ENCODE measurements around the gene FBXO31.

The FBXO31 gene, protein sequence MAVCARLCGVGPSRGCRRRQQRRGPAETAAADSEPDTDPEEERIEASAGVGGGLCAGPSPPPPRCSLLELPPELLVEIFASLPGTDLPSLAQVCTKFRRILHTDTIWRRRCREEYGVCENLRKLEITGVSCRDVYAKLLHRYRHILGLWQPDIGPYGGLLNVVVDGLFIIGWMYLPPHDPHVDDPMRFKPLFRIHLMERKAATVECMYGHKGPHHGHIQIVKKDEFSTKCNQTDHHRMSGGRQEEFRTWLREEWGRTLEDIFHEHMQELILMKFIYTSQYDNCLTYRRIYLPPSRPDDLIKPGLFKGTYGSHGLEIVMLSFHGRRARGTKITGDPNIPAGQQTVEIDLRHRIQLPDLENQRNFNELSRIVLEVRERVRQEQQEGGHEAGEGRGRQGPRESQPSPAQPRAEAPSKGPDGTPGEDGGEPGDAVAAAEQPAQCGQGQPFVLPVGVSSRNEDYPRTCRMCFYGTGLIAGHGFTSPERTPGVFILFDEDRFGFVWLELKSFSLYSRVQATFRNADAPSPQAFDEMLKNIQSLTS

DNA sequence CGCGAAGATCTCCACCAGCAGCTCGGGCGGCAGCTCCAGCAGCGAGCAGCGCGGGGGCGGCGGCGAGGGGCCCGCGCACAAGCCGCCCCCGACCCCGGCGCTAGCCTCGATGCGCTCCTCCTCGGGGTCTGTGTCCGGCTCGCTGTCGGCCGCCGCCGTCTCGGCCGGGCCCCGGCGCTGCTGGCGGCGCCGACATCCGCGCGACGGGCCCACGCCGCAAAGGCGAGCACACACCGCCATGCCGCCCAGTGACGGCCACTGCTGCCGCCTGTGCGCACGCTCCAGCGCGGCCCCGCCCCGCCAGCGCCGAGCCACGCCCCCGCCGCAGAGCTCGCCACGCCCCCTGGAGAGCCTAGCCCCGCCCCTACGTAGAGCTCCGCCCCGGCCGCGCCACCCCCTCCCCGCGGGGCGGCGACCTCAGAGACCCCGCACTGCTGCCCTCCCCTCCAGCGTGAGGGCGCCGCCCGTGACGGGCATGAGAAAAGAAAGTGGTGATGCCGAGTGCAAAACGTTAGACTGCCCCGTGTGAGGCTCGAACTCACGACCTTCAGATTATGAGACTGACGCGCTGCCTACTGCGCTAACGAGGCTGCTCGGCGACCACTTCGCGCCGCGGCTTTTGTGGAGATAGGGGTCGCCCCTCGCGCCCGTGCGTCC is at the start of gene FBXO31:
TSS of gene FBXO31 (minus strand) at position 272 of the 657 bp plus-strand sequence. CDS start at position 240, 32 bp downstream.
- DNase-seq = peak; percentile 57

DNA sequence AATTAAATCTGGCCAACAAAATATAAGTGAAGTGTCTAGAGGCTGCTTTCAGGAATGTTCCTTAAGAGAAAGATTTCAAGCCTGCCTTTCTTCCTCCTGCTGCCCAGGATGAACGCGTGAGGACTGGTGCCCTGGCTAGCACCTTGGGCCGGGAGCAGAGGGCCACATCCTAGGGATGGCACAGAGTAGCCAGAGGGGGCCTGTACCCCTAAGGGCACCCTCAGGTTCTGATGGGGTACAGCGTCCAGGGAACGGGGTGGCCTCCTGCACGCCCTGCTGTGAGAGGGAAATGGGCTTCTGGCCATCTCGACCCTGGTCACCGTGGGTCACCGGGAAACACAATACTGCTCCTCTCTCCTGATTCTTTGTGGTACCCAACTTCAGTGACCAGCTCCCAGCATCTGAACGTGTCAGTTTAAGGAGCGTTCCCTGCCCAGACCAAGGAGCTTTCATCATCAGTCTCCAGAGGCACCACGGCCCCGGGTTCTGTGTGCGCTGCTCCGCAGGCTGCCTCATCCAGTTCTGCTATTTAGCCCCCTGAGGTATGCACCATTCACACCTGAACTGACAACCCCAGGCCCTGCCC is 48.8 kb upstream of the FBXO31 start:
- DNase-seq = no peak

DNA sequence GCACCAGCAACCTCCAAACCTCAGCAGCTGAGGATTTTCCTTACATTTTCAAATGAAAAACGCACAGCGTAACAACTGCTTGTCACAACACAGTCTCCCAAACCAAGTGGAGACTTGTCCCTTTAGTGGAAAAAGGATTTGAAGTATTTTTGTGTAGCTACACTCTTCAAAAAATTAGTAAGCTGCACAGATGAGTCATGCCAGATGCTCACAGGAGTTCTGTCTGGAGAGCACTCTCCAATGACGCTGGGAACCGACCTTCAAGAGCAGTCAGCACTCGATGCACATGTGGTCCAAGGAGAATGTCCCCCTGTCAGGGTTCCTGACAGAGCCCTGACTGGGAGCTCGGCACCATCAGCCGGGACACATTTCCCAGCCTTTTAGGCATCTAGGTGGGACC is 48.4 kb upstream of the FBXO31 start:
- DNase-seq = no peak

DNA sequence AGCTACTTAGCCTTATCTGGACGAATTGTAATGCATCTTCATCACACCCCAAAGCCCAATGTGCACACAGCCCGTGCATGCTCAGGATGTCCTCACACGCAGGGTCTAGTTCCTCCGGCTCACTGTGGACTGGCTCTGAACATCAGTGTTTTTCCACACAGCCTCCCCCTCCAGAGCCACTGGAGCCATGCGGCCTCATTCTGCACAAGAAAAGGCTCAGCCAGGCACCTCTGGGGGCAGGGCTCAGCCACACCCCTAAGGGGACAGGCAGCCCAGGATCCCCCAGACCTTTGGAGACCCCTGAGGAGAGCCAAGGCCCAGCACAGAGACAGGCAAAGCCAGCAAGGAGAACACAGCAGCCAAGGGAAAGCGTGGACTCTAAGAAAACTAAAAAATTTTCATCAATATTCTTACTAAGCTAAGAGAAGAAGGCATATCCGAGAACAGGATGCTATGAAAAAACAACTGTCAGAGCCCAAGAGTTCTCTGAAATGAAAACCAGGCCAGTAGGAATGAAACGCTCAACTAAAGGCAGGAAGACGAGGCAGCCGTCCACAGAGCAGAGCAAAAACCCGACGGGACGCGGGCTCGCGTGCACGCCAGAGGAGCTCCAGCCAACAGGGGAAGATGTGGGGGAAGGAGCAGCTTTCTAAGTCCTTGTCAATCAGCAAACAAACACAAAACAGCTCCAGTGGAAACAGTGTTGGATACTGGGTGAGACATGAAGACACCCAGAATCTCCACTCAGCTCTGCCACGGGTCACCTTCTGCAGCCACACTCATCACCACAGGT is 43.0 kb upstream of the FBXO31 start:
- DNase-seq = no peak

DNA sequence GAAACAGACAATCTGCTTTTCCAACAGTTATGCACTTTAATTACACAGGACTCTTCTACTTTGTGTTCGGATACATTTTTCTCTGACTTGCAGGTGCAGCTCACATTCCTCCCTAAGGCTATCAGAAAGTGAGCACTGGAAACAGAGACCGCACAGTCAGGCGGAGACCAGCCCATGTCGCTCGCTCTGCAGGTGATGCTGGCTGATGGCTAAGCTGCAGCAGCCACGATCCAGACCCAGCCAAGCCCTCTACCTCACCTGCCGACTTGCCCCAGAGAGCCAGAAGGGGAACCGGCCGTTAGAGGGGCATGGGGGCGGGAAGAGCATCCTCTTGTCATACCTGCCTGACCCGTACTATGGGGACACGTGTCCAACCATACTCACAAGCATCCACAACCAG is 42.4 kb upstream of the FBXO31 start:
- DNase-seq = no peak

DNA sequence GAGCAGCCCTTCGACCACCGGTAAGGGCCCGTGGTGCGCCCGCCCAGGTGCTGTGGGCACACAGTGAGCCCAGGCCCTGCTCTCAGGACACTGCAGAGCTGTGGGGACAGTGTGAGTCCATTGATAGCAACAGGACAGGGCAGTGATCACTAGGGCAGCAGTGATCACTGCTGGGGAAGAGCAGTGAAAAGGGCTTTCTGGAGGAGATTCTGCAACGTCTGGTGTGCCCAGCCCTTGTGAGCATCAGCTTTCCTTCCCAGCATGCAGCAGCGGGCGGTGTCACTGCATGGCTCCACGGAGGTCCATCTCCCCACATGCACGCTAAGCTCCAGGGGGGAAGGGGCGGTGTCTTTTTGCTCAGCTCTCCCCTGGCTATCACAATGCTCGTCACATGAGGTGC is 40.7 kb upstream of the FBXO31 start:
- no peak for DNase-seq

DNA sequence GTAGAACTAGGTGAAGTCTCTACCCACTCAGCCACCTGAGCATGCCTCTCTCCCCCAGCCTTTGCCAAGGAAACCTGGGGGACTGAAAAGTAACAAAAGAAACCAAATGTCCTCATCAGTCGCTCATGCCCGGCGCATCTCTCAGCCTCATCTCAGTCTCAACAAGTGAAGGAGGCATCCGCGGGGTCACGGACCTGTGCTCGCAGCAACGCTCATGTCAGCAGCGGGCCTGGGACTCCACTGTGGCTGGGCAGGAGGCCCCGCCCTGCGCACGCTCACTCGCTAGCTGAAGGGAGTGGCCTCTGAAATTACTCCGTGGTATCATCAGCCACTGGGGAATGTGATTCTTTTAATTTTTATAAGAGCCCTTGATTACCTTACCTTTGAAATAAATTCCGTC is 39.9 kb upstream of the FBXO31 start:
- no peak for DNase-seq

DNA sequence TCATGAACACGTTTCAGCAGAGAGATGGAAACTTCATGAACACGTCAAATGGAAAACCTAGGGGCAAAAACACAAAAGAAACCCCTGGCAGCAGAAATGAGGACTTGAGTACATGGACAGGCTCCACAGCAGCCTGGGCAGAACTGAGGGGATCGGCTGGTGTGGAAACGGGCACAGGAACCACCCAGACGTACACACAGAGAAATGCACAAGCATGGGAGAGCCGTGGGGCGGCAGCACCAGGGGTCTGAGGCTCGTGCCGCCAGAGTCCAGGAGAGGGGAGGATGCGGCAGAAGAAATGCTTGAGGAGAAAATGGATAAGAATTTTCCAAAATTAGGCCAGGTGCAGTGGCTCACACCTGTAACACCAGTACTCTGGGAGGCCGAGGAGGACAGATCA is 38.5 kb upstream of the FBXO31 start:
- DNase-seq = no peak

DNA sequence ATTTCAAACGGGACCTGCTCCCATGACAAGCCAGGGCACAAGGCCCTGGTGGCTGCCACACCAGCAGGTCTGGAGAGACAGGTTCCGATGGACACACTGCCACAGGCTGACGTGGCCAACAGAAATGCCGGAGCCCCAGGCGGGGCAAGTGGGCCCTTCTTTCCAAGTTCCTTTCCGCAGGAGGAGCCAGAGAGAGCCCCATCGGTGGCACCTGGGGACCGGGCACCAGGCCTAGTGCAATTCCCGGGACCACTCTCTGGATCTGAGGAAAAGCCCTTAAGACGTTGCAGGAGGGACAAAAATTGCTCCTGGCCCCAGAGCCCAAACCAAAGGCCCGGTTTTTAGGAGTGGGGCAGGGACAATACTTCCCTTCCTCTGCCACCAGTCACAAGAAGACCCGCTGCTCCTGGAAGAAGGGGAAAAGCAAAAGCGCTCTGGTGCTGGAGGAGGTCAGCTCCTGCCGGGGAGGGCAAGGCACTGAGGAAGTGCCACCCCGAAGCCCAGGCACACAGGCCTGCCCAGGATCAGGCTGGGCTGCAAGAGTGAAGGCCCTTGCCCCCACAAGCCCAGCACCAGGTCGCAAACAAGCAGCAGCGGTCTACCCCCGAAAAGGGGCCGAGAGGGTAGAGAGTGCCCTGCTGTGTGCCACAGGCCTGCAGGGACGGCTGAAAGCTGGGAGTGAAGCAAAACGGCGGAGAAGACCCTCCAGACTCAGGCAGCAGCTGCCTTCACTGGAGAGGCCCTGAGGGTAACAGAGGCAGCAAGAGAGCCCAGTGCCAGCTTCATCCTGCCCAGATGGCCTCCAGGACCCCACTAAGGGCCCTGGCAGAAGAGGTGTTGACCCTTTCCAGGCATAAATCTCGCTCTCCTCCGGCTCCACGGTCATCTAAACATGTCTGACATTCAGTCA is 37.7 kb upstream of the FBXO31 start:
- no peak for DNase-seq

DNA sequence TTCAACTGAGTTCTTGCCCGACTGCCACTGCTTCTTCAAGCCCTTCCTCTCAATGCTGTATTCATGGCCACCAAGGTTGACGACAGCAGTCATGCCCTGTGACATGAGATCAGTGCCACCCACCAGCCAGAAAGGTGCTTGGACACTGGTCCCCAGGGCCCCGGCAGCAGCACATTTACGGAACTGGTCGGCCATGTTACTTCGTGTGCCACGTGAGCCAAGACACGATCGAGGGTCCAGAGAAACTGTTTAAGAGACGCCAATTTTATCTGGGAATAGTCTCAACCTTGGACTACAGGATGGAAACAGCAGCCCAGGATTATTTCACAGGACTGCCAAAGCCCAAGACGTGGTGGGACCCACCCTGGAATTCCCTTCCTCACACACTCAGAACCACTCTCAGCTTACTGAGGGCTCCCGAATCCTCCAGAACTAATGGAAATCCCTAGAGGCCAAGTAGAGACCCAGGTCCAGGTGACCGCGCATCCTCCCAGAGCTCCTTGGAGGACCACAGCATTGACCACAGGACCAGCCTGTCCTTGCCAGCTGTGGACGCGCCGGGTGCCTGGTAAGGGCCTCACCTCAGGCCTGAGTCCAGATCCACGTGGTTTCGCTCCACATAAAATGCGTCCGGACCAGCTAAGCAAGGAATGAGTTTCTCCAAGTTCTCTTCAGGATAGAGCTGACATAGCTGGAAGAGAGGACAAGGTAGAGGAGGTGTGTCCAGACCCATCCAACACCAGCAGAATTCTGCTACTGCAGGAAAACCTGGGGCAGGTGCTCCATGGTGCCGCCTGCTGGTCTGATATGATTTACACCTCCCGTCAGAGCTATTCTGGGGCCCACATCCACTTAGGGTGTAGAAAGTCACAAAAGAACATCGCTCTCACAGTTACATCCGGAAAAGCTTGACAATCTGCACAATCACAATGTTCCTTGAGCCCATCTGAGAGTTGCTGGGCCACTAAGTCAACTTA is 36.7 kb upstream of the FBXO31 start:
- DNase-seq = no peak

DNA sequence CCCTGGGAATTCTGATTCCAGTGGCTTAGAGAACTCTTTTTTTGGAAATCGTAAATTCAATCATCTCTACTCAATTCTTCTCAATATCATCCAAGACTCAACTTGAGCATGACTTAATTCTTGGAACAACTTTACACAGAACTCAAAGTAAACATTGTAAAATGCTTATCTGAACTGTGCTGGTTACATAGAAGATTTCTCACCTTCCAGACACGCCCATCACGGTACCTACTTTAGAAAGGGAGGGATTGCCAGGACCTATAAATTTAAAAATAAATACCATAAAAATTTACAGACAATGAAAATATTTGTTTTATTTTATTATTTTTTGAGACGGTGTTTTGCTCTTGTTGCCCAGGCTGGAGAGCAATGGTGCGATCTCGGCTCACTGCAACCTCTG is 35.1 kb upstream of the FBXO31 start:
- DNase-seq = no peak

DNA sequence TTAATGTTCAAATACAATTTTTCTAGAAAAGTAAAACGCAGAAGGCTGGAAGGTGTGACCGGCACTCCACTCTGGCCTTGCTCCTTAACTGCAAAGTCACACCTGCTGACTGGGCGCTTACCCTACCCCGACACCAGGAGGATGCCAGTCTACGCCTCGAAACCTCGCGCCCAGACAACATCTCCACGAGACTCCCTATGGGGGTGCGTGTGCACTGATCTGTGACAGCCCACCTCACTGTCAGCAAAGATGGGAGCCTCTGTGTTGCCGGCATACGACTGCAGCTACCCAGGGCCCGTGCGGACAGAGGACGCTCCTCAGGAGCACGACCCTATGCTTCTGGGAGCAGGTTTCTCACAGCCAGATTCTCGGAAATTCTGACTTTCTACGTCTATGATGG is 34.6 kb upstream of the FBXO31 start:
- DNase-seq = no peak

DNA sequence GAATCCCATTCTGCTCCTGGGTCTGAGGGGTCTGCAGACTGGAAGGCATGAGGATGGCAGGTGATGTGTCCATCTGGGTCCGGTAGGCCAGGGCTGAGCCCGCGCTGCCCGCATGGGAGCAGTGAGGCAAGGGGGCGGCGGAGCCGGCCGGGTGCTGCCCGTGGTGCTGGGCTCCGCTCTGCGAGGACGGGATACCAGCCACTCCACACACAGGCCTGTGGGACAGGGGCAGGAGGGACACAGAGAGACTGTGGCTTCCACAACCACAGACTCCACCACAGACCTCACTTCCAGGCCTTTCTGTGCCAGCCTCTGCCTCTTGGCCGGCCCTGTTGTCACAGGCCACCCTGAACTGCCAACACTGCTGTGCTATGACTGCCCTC is 33.9 kb upstream of the FBXO31 start:
- DNase-seq = no peak

DNA sequence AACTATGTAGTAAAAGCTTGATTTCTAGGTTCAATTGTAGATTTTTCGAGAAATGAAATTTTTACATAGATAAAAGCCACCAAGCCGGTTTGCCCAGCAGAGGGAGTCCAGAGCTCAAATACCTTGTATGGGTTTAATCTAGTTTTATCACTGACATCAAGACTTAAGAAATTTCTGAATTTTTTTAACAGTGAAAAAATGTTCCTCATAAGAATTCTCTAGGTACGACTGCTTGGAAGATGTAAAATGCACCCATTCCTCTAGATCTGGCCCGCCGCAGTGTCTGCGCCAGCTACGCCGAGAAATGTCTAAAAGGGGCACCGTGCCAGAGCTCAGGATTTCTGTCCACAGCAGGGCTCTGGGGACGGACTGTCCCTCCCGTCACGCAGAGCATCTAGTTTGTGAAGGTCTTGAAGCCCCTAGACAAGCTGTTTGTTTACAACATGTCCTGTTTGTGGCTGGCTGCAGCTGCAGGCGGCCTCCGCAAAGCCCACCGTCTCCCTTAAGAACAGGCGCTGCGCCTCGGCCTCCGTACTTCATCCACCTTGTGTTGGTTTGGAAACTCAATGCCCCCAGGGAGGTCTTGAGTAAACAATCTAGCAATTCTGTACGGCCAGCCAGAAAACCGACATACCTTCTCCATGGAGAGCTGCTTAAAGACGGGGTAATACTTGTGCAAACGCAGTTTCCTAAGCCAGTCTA is 33.4 kb upstream of the FBXO31 start:
- no peak for DNase-seq

DNA sequence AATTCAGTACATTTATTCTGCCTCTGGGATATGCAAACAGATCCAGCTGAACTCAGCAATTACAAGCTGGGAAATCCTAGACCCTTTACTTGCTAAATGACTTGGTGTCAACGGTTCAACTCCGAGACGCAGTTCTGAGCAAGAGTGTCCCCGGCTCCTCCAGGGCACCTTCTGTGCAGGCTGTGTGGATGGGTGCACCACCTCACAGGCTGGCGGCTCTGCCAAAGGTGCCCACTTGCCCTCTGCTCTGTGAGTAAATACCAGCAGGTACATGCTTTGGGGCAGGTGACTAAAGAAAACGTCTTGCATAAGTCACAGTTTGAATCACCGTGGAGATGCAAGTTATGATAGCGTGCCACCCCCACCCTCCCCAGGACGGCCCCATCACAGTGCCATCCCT is 31.9 kb upstream of the FBXO31 start:
- DNase-seq = no peak

DNA sequence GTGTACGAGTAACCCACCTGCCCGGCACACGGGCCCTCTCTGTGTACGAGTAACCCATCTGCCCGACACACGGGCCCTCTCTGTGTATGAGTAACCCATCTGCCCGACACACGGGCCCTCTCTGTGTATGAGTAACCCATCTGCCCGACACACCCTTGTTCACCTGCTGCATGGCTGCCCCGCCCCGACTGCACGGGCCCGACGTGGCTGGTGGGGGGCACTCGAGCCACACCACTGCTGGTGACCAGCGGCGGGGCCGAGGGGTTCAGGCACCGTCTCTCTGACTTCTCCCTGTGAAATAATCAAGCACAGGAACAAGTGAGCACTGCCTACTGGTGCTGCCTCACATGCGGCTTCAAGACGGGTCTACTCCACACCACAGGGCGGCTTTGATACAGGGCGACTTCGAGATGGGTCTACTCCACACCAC is 30.7 kb upstream of the FBXO31 start:
- no peak for DNase-seq

DNA sequence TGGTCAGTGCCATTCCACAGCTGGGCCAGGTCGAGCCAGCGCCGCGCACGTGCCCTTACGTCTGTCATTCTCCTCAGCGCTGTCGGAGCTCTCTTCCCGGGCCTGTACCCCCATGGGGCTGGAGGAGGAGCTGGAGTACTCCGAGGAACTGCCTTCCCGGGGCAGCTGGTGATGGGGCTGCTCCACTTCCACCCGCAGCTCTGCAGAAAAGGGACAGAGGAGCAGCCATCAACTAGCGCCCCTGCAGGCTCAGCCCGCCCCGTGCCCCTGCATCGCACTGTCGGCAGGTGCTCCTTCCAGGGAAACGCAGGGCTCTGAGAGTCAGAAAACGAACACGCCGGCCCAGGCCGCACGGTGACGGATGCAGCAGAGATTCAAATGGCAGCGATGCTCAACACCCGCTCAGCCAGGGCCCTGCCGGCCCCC is 29.4 kb upstream of the FBXO31 start:
- DNase-seq = no peak

DNA sequence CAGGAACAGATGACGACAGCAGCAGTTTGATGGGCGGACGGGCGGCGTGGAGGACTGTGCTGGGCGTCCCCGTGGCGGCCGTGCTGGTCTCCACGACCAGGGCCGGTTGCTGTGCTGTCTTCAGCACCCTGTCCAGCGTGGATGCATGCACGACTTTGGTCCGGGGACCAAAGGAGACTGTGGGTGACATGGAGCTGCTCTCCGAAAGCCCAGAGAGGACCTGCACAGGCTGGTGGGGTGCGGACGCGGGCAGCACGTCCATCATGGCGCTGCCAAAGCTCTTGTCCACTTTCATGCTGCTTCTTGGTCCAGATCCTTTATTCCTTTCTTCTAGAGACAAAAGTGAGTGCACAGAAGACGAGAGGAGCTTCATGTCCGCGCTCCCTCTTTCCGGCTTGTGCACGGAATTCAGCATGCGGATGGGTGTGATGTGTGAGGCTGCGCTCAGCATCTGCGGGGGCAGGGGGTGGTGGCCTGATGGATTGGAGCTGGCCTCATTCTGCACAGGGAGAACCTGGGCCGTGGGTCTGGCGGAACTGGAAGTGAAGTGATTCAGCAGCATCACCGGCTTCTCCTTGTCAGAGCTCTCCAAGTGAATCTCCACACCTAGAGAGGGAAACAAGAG is 28.9 kb upstream of the FBXO31 start:
- no peak for DNase-seq

All from NCI-H510A (cell line).